Measurements from ENCODE around the gene PDPK1.
"Not testable (repeated sequence)": the region's sequence is repeated elsewhere in the genome, so short reads cannot be mapped to it uniquely, and the experiment has no call there.

DNA sequence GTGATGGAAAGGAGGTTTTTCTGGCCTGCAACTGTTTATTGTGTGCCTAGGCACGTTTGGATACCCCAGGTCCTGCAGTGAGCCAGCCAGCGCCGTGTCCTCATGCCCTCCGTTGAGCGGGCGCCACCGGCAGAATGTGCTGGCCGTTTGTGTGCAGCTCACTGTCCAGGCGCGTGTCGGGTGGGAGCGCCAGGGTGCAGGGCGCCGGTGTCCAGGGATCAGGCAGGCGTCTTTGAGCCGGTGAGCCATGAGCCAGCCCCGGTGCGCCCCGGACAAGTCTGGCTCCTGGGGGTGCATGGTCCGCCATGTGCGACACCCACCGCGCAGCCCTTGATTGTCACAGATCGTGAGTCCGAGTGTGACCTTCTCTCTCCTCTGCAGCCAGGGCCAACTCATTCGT, 39.2 kb downstream of the PDPK1 start:
- not testable (repeated sequence) for TF ChIP-seq POLR2A (IDR thresholded peaks at IDR 0.05)
- TF ChIP-seq, protein P1, sequence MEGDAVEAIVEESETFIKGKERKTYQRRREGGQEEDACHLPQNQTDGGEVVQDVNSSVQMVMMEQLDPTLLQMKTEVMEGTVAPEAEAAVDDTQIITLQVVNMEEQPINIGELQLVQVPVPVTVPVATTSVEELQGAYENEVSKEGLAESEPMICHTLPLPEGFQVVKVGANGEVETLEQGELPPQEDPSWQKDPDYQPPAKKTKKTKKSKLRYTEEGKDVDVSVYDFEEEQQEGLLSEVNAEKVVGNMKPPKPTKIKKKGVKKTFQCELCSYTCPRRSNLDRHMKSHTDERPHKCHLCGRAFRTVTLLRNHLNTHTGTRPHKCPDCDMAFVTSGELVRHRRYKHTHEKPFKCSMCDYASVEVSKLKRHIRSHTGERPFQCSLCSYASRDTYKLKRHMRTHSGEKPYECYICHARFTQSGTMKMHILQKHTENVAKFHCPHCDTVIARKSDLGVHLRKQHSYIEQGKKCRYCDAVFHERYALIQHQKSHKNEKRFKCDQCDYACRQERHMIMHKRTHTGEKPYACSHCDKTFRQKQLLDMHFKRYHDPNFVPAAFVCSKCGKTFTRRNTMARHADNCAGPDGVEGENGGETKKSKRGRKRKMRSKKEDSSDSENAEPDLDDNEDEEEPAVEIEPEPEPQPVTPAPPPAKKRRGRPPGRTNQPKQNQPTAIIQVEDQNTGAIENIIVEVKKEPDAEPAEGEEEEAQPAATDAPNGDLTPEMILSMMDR (IDR thresholded peaks at IDR 0.05) = not testable (repeated sequence)

All from lower leg skin (tissue), 3 donors.